ENCODE results near the gene NCOA7.
A peak's percentile ranks its signal among the peaks of the same experiment; 100 is the strongest.
"Not testable (repeated sequence)": the region's sequence is repeated elsewhere in the genome, so short reads cannot be mapped to it uniquely, and the experiment has no call there.

Gene NCOA7

DNA sequence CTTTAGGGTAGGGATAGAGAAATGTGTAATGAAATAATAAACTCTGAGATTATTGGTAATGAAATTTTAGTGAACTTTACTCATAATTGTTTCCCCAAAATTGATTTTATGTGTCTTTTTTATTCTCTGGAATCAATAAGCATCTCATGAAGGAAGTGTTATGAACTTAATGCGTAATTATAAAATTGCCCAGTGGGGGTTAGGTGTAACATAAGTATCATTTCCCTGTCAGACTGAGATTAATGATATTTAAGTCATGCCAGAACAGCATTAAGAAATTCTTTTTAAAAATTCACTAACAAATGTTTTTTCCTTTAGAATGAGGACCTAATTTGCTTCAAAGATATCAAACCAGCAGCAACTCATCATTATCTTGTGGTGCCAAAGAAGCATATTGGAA lies 175.8 kb downstream of the NCOA7 start:
- Histone ChIP-seq H3K4me1 (ENCODE audit: low read depth, poor library complexity, severe bottlenecking) (no peaks in the 10 kb centered on the region), H3K9ac (no peak overlapping the region), H3K27me3 (ENCODE audit: insufficient read depth, low read depth) (no peaks in the 10 kb centered on the region), H3K27ac (no peak overlapping the region), H3K4me3 (IDR thresholded peaks at IDR 0.05; ENCODE audit: insufficient read depth, low read depth, low read length) (no peak overlapping the region), H3K4me2 (no peak overlapping the region), H3K36me3 (ENCODE audit: insufficient read depth) (no peaks in the 10 kb centered on the region), H2AFZ (ENCODE audit: low read depth) (no peak overlapping the region), H3K79me2 (ENCODE audit: insufficient read depth, low read depth) (no peaks in the 10 kb centered on the region), H4K20me1 (ENCODE audit: insufficient read depth) (no peaks in the 10 kb centered on the region)
- TF ChIP-seq, protein P1, sequence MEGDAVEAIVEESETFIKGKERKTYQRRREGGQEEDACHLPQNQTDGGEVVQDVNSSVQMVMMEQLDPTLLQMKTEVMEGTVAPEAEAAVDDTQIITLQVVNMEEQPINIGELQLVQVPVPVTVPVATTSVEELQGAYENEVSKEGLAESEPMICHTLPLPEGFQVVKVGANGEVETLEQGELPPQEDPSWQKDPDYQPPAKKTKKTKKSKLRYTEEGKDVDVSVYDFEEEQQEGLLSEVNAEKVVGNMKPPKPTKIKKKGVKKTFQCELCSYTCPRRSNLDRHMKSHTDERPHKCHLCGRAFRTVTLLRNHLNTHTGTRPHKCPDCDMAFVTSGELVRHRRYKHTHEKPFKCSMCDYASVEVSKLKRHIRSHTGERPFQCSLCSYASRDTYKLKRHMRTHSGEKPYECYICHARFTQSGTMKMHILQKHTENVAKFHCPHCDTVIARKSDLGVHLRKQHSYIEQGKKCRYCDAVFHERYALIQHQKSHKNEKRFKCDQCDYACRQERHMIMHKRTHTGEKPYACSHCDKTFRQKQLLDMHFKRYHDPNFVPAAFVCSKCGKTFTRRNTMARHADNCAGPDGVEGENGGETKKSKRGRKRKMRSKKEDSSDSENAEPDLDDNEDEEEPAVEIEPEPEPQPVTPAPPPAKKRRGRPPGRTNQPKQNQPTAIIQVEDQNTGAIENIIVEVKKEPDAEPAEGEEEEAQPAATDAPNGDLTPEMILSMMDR (conservative IDR thresholded peaks at IDR 0.05; ENCODE audit: low read depth, low read length) = no peak

- H2AFZ ChIP-seq (ENCODE audit: low read depth) = no peak overlapping the region
- no peaks in the 10 kb centered on the region for H3K79me2 ChIP-seq (ENCODE audit: insufficient read depth, low read depth)
- TF ChIP-seq, protein P1 (conservative IDR thresholded peaks at IDR 0.05; ENCODE audit: low read depth, low read length) = no peak
- no peak overlapping the region for H3K4me3 ChIP-seq (IDR thresholded peaks at IDR 0.05; ENCODE audit: insufficient read depth, low read depth, low read length)
- H3K27ac ChIP-seq = no peak overlapping the region
- H3K9ac ChIP-seq = no peak overlapping the region
- H3K36me3 ChIP-seq (ENCODE audit: insufficient read depth) = no peaks in the 10 kb centered on the region
- no peaks in the 10 kb centered on the region for H4K20me1 ChIP-seq (ENCODE audit: insufficient read depth)
- H3K4me1 ChIP-seq (ENCODE audit: low read depth, poor library complexity, severe bottlenecking) = no peaks in the 10 kb centered on the region
- H3K4me2 ChIP-seq = no peak overlapping the region
- H3K27me3 ChIP-seq (ENCODE audit: insufficient read depth, low read depth) = no peaks in the 10 kb centered on the region
Measured at GRCh38 chr6:125968493-125968892, 177.7 kb downstream of the NCOA7 start.

DNA sequence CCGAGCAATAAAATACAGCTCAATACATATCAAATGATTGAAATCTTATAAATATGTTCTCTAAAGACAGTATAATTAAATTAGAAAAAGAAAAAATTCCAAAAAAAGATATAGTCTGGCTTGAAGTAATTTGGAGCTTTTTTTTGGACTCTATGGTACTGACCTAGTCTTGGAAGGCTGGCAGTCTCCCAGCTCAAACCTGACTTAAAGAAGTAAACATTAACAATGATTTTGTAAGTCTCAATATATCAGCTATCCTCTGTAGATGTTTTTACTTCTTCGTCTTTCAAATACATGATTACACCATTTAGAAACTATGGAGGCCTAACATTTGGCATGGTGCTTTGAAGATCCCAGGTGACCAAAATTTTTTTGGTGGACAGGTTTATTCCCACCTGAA lies 180.0 kb downstream of the NCOA7 start:
- H3K4me2 ChIP-seq = no peak overlapping the region
- no peak overlapping the region for H3K4me3 ChIP-seq (IDR thresholded peaks at IDR 0.05; ENCODE audit: insufficient read depth, low read depth, low read length)
- H3K9ac ChIP-seq = no peak overlapping the region
- H3K4me1 ChIP-seq (ENCODE audit: low read depth, poor library complexity, severe bottlenecking) = peaks cover 7% of the 10 kb centered on the region
- H3K79me2 ChIP-seq (ENCODE audit: insufficient read depth, low read depth) = no peaks in the 10 kb centered on the region
- H3K27ac ChIP-seq = no peak overlapping the region
- no peaks in the 10 kb centered on the region for H3K36me3 ChIP-seq (ENCODE audit: insufficient read depth)
- H2AFZ ChIP-seq (ENCODE audit: low read depth) = no peak overlapping the region
- H3K27me3 ChIP-seq (ENCODE audit: insufficient read depth, low read depth) = no peaks in the 10 kb centered on the region
- TF ChIP-seq, protein P1 (conservative IDR thresholded peaks at IDR 0.05; ENCODE audit: low read depth, low read length) = no peak
- no peaks in the 10 kb centered on the region for H4K20me1 ChIP-seq (ENCODE audit: insufficient read depth)

DNA sequence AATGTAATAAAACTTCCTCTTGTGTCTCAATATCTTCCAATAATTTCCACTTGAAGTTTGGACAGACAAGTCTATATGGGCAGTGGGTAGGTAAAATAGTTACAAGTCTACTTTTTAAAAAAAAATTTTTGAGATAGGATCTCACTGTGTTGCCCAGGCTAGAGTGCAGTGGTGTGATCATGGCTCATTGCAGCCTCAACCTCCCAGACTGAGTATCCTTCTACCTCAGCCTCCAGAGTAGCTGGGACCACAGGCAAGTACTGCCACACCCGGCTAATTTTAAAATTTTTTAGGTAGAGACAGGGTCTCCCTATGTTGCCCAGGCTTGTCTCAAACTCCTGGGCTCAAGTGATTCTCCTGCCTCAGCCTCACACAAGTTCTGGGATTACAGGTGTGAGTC lies 181.7 kb downstream of the NCOA7 start:
- H3K79me2 ChIP-seq (ENCODE audit: insufficient read depth, low read depth); H3K4me2 ChIP-seq; H3K4me3 ChIP-seq (IDR thresholded peaks at IDR 0.05; ENCODE audit: insufficient read depth, low read depth, low read length); H3K9ac ChIP-seq; H3K27me3 ChIP-seq (ENCODE audit: insufficient read depth, low read depth); H4K20me1 ChIP-seq (ENCODE audit: insufficient read depth); H3K4me1 ChIP-seq (ENCODE audit: low read depth, poor library complexity, severe bottlenecking); H3K27ac ChIP-seq; H2AFZ ChIP-seq (ENCODE audit: low read depth); H3K36me3 ChIP-seq (ENCODE audit: insufficient read depth): not testable (repeated sequence)

GRCh38 chr6:125974214-125974866 lies 183.6 kb downstream of the NCOA7 start:
- Histone ChIP-seq H3K27ac (no peak overlapping the region), H3K4me2 (no peak overlapping the region)

More at GRCh38 chr6:125974214-125974866, 183.6 kb downstream of the NCOA7 start:
- no peaks in the 10 kb centered on the region for H3K79me2 ChIP-seq (ENCODE audit: insufficient read depth, low read depth)
- TF ChIP-seq, protein P1 (conservative IDR thresholded peaks at IDR 0.05; ENCODE audit: low read depth, low read length) = peak; percentile 54; the same call in 1 of the 2 replicates
- H3K4me1 ChIP-seq (ENCODE audit: low read depth, poor library complexity, severe bottlenecking) = peaks cover 7% of the 10 kb centered on the region
- H2AFZ ChIP-seq (ENCODE audit: low read depth) = no peak overlapping the region
- no peaks in the 10 kb centered on the region for H3K27me3 ChIP-seq (ENCODE audit: insufficient read depth, low read depth)
- no peaks in the 10 kb centered on the region for H3K36me3 ChIP-seq (ENCODE audit: insufficient read depth)
- no peak overlapping the region for H3K9ac ChIP-seq
- H3K4me3 ChIP-seq (IDR thresholded peaks at IDR 0.05; ENCODE audit: insufficient read depth, low read depth, low read length) = no peak overlapping the region
- no peaks in the 10 kb centered on the region for H4K20me1 ChIP-seq (ENCODE audit: insufficient read depth)
